ENCODE measurements around the gene KCNB1. TPM values are rescaled to one million over a fixed set of nuclear protein-coding genes. Genes with fewer than 3 reads are reported as not detected.
A peak's percentile ranks its signal among the peaks of the same experiment; 100 is the strongest.

KCNB1 gene
- total and polyA plus RNA-seq, 2 experiments from 2014 or later = 0.11 to 0.13 TPM

DNA sequence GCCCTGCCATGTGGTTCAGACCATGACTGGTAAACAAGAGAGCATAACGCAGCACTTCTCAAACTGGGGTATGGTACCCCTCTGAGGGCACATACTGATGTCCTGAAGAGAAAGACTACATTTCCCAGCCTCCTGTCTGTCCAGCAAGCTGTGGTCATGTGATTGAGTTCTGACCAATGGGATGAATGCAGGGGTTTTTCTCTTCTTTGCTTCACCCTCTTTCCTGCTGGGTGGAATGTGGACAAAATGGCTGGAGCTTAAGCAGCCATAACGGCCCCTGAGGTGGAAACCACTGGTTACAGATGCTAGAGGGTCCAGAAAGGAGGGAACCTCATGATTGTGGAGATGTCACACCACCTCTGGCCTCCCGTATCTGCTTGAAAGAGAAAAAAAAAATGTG lies 19.4 kb upstream of the KCNB1 start:
- Histone ChIP-seq H3K27me3 (replicated peaks; ENCODE audit: insufficient read depth) (peaks cover 13% of the 10 kb centered on the region), H3K79me2 (ENCODE audit: insufficient read depth) (no peaks in the 10 kb centered on the region), H3K4me3 (no peak overlapping the region), H3K36me3 (ENCODE audit: low read depth) (peaks cover 7% of the 10 kb centered on the region; the same call in 1 of the 2 replicates), H3K27ac (no peak overlapping the region), H2AFZ (no peak overlapping the region), H3K9me2 (ENCODE audit: insufficient read depth) (no peaks in the 10 kb centered on the region), H3K4me1 (ENCODE audit: insufficient read depth) (no peaks in the 10 kb centered on the region), H3K9me3 (ENCODE audit: low read depth) (no peaks in the 10 kb centered on the region), H3K4me2 (ENCODE audit: unreplicated experiment) (no peak overlapping the region), H4K20me1 (ENCODE audit: insufficient read depth) (no peaks in the 10 kb centered on the region), H3K9ac (no peak overlapping the region), H3F3A (ENCODE audit: insufficient read depth) (peaks cover 32% of the 10 kb centered on the region)
- peak; percentile 51 for DNase-seq
- TF ChIP-seq EZH2phosphoT487 (IDR thresholded peaks at IDR 0.05; ENCODE audit: insufficient read depth, low read depth) = no peak
- TF ChIP-seq EZH2 (IDR thresholded peaks at IDR 0.05; ENCODE audit: insufficient read depth, poor library complexity, severe bottlenecking) = no peak
- in situ Hi-C loops (cut with MboI) = loop anchor here (10.0 kb wide), 1 partner anchor 167 kb away; no protein-coding TSS in a partner anchor
- WGBS, 2 experiments (ENCODE audit: low coverage in 1 of 2, low lambda C conversion rate in 2 of 2, missing lambda C conversion rate in 2 of 2) = 61 to 75% methylated on average over 3 of the region's 3 CpGs

DNA sequence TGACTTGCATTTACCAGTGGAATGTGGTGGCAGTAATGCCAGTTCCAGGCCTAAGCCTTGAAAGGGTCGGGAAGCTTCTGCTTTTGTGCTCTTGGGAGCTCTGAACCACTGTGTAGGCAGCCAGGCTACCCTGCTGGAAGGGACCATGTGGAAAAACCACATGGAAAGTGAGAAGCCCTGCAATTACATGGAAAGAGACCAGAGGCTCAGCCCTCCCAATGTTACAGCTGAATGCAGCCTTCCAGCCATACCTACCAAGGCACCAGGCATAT lies 14.9 kb upstream of the KCNB1 start:
- WGBS, 2 experiments (ENCODE audit: low coverage in 1 of 2, low lambda C conversion rate in 2 of 2, missing lambda C conversion rate in 2 of 2) = 29 to 32% methylated on average over 1 of the region's 1 CpG

DNA sequence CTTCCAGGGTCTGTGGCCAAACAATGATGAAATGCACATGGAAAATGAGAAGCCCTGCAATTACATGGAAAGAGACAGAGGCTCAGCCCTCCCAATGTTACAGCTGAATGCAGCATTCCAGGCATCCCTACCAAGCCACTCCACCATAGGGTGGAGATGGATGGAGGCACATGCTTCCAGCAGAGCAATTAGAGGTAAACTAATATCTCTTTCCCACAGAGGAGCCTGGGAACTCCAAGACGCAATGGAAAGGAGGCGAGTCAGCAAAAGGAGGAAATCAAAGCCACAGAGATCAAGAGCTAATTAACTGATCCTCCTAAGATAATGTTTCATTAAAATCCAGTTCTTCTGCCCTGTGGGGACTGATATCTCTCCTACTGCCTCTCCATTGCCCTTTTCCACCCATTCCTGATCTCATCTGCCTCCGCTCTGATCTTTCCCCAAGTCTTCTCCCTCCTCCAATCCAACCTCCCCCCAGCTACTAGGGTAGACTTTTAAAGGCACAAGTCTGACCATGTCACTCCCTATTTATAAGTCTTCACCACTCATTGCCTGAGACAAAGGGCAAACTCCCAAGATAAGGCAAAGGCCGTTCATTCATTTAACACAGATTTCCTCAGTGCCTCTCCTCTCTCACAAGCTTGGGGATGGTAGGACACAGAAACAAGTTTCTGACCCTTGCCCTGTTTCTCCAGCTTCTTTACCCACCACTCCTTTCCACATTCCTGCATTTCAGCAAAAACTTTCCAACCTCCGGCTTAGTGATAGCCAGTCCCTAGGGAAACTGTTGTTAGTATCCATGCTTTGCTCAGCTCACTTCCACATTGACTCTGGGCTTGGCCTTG lies 14.3 kb upstream of the KCNB1 start:
- Histone ChIP-seq H3K27me3 (replicated peaks; ENCODE audit: insufficient read depth) (peaks cover 21% of the 10 kb centered on the region), H4K20me1 (ENCODE audit: insufficient read depth) (no peaks in the 10 kb centered on the region), H3K27ac (no peak overlapping the region), H3K36me3 (ENCODE audit: low read depth) (no peaks in the 10 kb centered on the region), H3K4me2 (ENCODE audit: unreplicated experiment) (no peak overlapping the region), H3K9me3 (ENCODE audit: low read depth) (no peaks in the 10 kb centered on the region), H2AFZ (no peak overlapping the region), H3F3A (ENCODE audit: insufficient read depth) (peaks cover 8% of the 10 kb centered on the region), H3K4me1 (ENCODE audit: insufficient read depth) (no peaks in the 10 kb centered on the region), H3K9me2 (ENCODE audit: insufficient read depth) (no peaks in the 10 kb centered on the region), H3K79me2 (ENCODE audit: insufficient read depth) (no peaks in the 10 kb centered on the region), H3K4me3 (no peak overlapping the region), H3K9ac (no peak overlapping the region)
- in situ Hi-C loops (cut with MboI) = no loop called here
- DNase-seq = no peak
- no peak for TF ChIP-seq EZH2phosphoT487 (IDR thresholded peaks at IDR 0.05; ENCODE audit: insufficient read depth, low read depth)
- no peak for TF ChIP-seq EZH2 (IDR thresholded peaks at IDR 0.05; ENCODE audit: insufficient read depth, poor library complexity, severe bottlenecking)
- 44 to 54% methylated on average over 5 of the region's 5 CpGs for WGBS, 2 experiments (ENCODE audit: low coverage in 1 of 2, low lambda C conversion rate in 2 of 2, missing lambda C conversion rate in 2 of 2)

More for the DNA sequence above, 14.9 kb upstream of the KCNB1 start:
- Histone ChIP-seq H3K4me1 (ENCODE audit: insufficient read depth) (no peaks in the 10 kb centered on the region), H3K4me3 (no peak overlapping the region), H3K79me2 (ENCODE audit: insufficient read depth) (no peaks in the 10 kb centered on the region), H3K9me2 (ENCODE audit: insufficient read depth) (no peaks in the 10 kb centered on the region), H3K4me2 (ENCODE audit: unreplicated experiment) (no peak overlapping the region), H4K20me1 (ENCODE audit: insufficient read depth) (no peaks in the 10 kb centered on the region), H3K27ac (no peak overlapping the region), H3K9me3 (ENCODE audit: low read depth) (no peaks in the 10 kb centered on the region), H3K9ac (no peak overlapping the region), H2AFZ (no peak overlapping the region), H3F3A (ENCODE audit: insufficient read depth) (peaks cover 13% of the 10 kb centered on the region), H3K36me3 (ENCODE audit: low read depth) (no peaks in the 10 kb centered on the region), H3K27me3 (replicated peaks; ENCODE audit: insufficient read depth) (peaks cover 17% of the 10 kb centered on the region)
- in situ Hi-C loops (cut with MboI) = no loop called here
- no peak for DNase-seq
- no peak for TF ChIP-seq EZH2phosphoT487 (IDR thresholded peaks at IDR 0.05; ENCODE audit: insufficient read depth, low read depth)
- no peak for TF ChIP-seq EZH2 (IDR thresholded peaks at IDR 0.05; ENCODE audit: insufficient read depth, poor library complexity, severe bottlenecking)

DNA sequence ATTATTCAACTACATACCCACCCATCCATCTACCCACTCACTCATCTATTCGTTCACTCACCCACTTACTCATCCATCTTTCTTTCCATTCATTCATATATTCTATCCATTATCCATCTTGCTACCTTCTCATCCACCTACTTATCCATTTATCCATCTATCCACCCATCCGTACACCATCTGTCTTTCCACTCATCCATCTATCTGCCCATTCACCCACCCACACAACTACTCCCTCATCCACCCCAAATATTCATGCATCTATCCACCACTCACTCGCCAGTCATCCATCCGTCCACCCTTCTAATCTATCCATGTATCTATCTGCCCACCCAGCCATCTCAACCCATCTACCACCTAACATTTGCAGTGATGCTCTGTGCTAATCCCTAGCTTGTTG lies 13.6 kb upstream of the KCNB1 start:
- no peaks in the 10 kb centered on the region for H3K79me2 ChIP-seq (ENCODE audit: insufficient read depth)
- H4K20me1 ChIP-seq (ENCODE audit: insufficient read depth) = no peaks in the 10 kb centered on the region
- DNase-seq = no peak
- no peak overlapping the region for H3K27ac ChIP-seq
- peaks cover under 1% of the 10 kb centered on the region; the same call in 1 of the 2 replicates for H3F3A ChIP-seq (ENCODE audit: insufficient read depth)
- TF ChIP-seq EZH2phosphoT487 (IDR thresholded peaks at IDR 0.05; ENCODE audit: insufficient read depth, low read depth) (no peak), EZH2 (IDR thresholded peaks at IDR 0.05; ENCODE audit: insufficient read depth, poor library complexity, severe bottlenecking) (no peak)
- H3K9me2 ChIP-seq (ENCODE audit: insufficient read depth) = no peaks in the 10 kb centered on the region
- no peaks in the 10 kb centered on the region for H3K9me3 ChIP-seq (ENCODE audit: low read depth)
- H3K4me1 ChIP-seq (ENCODE audit: insufficient read depth) = no peaks in the 10 kb centered on the region
- H3K4me2 ChIP-seq (ENCODE audit: unreplicated experiment) = no peak overlapping the region
- H2AFZ ChIP-seq = no peak overlapping the region
- in situ Hi-C loops (cut with MboI) = no loop called here
- no peaks in the 10 kb centered on the region for H3K36me3 ChIP-seq (ENCODE audit: low read depth)
- H3K4me3 ChIP-seq = no peak overlapping the region
- 41 to 50% methylated on average over 4 of the region's 4 CpGs for WGBS, 2 experiments (ENCODE audit: low coverage in 1 of 2, low lambda C conversion rate in 2 of 2, missing lambda C conversion rate in 2 of 2)
- H3K27me3 ChIP-seq (replicated peaks; ENCODE audit: insufficient read depth) = peaks cover 28% of the 10 kb centered on the region
- no peak overlapping the region for H3K9ac ChIP-seq
